ENCODE results near the gene SELPLG.
A peak's percentile ranks its signal among the peaks of the same experiment; 100 is the strongest.
"Not testable (repeated sequence)": the region's sequence is repeated elsewhere in the genome, so short reads cannot be mapped to it uniquely, and the experiment has no call there.

Gene SELPLG, protein sequence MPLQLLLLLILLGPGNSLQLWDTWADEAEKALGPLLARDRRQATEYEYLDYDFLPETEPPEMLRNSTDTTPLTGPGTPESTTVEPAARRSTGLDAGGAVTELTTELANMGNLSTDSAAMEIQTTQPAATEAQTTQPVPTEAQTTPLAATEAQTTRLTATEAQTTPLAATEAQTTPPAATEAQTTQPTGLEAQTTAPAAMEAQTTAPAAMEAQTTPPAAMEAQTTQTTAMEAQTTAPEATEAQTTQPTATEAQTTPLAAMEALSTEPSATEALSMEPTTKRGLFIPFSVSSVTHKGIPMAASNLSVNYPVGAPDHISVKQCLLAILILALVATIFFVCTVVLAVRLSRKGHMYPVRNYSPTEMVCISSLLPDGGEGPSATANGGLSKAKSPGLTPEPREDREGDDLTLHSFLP

DNA sequence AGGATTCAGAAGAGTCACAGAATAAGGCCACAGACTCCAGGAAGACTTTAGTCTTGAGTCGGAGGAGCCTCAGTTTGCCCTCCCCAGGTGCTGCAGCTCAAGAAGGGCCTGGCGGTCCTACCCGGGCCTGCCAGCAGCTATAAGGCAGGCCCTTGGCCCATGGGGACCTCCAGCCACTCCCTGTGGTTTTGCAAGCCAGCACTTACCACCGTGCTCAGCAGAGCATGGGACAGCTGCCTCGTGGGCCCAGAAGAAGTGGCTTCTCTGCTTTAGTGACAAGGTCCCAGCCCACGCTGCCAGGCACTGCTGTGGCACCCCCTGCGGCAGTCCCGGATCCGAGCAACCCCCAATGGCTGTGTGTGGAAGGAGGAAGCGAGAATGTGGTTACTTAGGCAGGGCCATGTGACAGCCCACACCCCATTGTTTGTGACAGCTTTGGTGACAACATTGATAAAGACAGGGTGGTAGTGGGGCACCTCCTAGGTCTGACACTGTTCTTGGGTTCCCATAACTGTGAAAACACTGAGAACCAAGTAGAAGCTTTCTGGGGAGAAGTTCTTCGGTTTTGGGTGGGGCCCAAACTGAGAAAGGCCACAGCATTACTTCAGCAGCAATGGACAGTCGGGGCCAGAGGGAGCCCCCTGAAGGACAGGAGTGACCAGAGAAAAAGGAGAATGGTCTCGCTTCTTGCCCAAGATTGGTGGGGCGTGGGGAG lies at the start of gene SELPLG:
Gene SELPLG, minus strand, starts transcription at position 361 of the 715 bp plus-strand sequence. CDS start 9,587 bp downstream, outside the sequence.
- peak; percentile 57 for DNase-seq (ENCODE audit: low spot score)

DNA sequence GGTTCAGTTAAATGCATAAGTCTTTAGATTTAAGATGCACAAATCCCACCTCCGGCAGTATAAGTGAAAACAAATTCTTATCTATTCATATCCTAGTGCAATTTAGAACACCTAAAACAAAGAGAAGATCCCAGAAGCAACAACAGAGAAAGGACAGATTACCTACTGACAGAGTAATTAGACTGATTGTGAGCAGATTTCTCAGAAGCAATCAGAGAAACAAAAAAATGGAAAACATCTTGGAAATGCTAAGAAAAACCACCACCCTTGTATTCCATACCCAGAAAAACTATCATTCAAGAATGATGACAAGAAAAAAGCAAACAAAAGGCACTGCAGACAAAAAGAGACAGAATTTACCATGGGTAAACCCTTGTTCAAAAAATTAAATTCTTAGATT lies 47.6 kb upstream of the SELPLG start:
- DNase-seq (ENCODE audit: low spot score), result no peak

DNA sequence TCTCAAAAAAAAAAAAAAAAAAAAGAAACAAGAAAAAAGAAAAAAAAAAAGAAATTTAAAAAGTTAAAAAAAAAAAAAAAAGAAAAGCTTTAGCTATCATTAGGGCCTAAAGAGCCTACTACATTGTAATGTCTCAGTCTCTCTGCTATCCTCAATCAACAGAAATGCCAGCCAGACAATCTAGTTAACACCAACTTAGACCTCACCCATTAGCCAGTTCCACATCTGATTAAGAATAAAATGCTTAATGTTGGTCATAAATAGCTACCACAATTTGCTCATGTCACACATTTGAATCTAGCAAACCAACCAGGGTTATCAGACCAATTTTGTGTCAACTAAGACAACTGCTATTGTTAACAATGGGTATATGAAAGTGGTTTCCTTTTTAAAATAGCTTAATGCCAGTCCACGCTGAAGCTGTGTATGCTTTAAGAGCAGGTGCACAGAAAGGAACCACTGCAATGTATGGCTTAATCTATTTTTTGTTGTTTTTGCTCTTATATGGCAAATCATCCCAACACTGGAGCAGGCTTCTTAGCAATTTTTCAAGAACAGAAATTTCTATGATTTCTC lies 45.5 kb upstream of the SELPLG start:
- no peak for DNase-seq (ENCODE audit: low spot score)

DNA sequence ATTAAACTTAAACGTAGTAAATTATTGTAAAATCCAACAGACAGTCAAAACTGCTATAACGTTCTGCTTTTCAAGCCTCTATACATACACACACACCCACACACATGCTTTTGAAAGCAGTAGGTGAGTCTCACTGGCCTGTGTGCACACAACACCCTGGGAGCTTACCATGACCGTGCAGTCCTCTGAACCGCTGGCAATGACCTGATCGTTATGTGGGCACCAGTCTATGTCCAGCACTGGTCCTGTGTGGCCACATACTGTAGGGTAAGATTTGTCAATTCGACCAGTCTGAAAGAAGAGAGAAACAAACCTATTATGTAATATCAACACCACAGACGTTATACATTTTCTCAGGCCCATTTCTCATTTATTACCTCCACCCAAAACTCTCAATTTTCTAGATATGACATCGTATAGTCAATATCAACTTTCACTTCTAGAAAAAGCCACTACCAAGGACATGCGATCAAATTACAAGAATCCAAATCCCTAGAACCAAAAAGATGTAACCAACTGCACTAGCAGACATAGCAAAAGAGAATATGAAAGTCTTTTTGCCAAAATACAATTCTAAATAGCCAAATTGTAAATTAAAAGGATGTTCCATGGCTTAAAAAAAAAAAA lies 44.5 kb upstream of the SELPLG start:
- no peak for DNase-seq (ENCODE audit: low spot score)

DNA sequence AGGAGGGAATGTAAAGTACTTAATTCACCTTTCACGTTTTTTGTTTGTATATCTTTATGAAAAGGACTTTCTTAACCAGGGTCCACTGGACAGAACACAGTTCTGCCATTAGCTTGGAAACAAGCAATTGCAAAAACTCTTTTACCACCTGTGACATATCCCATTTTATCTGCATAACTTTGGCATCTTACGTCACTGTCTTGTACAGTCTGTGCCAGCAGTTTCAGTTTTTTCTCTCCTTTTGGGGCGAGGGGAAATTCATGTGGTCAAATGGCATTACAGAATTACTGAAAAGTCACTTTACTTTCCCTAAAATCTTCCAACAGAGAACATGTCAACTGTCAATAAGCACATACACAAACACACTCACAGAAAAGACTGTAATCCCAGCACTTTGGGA lies 43.7 kb upstream of the SELPLG start:
- DNase-seq (ENCODE audit: low spot score), result no peak

DNA sequence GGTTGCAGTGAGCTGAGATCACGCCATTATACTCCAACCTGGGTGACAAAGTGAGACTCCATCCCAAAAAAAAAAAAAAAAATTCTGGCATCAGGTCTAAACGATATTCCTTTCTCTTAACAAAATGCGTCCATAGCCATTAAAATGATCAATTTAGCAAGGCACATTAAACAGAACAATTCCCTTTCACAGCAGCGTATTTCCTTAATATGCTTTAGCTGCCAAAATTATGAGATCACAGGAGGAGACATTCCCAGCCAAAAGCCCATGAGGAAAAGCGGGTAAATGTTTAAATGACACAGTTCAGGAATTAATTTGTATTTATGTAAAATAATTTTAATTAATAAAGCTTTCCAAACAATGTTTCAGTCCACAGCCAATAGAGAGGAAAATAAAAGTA lies 43.0 kb upstream of the SELPLG start:
- no peak for DNase-seq (ENCODE audit: low spot score)

DNA sequence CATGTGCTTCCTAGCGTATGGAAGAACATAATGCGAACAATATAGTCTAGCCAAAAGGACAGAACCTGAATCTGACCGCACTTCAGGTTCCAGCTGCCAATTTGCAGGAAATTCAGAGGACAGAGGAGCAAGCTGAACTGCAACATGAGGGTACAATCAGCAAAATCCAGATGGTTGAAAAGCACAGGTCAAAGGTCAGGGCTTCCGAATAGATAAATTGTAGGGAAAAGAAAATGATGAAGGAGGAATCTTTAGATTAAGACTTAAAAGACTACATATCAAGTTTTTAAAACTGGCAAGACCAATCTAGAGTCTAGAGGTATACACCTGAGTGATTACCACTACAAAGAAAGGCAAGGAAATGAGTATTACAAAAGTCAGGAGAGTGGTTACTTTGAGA lies 42.1 kb upstream of the SELPLG start:
- no peak for DNase-seq (ENCODE audit: low spot score)

DNA sequence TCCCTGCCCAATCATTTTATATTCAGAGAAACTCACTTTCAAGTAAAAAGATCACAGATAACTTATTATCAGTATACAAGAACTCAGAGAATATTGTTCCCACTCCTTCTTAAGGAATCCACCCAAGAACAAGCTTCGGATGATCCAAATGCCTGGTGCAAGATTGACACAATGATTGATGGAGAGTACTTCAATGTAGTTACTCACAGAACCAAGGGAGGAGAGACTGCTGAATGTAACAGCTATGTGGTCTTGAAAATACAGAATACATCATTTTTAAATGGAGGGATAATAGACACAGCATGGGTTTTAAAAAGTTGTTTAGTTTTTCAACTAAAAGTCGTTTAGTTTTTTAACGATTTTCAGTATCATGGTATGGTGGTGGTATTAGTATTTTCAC lies 38.4 kb upstream of the SELPLG start:
- no peak for DNase-seq (ENCODE audit: low spot score)

DNA sequence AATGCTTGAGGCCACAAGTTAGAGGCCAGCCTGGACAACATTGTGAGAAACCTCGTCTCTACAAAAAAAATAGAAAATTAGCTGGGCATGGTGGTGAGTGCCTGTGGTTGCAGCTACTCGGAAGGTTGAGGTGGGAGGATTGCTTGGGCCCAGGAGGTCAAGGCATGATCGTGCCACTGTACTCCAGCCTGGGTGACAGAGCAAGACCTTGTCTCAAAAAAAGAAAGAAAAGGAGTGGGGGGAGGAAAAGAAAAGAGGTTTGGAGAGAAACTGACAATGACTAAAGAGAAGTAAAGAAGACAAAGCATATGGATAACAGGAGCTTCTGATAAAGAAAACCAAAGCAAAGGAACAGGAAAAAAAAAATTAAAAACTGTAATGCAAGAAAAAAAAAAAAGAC lies 37.4 kb upstream of the SELPLG start:
- DNase-seq (ENCODE audit: low spot score), result no peak

DNA sequence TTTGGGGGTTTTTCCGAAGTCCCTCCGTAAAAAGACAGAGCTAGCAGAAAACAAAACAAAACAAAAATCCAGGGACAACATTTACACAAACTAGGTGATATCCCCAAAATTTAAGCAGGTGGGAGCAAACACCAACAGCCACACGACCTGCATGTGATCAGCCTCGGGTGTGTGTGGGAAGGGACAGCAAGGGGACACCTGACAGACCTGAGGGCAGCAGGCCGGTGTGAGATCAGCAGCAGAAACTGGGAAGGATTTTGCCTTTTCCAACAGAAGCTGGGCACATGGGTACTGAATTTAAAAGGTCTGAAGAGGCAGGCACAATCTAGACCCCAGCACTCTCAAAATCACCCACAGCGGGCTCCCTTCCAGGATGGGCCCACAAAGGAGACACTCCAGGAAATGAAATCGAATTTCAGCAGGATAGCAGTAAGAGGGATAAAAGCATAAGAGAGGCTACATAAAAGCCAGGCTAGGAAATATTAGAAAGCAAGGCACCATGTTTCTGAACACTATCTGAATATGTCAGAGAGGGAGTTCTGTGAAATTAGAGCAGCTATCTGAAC lies 36.5 kb upstream of the SELPLG start:
- no peak for DNase-seq (ENCODE audit: low spot score)

DNA sequence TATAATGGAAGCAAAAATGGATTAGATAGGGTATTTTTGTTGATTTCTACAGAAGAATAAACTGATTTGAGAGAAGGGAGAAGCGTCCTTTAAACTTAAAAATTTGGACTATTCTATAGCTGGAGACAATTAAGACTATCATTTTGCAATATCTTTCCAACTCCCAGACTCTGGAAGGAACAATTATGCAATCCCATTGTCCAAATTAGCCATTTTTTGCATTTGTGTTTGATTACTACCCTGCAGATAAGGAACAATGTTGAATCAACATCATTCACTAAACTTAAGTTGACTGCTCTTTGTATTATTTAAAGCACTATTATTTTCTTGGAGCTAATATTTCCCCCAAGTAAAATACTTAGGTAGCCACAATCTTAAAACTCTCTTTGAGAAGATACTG lies 34.8 kb upstream of the SELPLG start:
- DNase-seq (ENCODE audit: low spot score), result no peak

DNA sequence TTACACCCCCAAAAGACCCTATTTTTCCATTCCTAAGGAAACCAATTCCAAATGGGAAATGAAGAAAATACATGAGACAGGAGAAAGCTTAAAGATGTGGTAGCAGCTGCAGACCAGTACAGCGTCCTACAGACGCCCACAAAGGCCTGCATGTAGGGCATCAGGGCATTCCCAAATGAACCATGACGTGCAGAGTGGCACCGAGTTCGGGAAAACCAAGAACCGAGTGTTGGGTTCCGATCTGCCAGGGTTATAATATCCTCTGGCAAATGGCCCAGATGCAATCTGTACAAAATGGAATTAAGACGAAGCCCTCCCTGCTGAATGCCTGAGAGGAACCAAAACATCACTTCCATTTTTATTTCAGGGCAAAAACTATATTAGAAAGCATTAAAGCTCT lies 34.4 kb upstream of the SELPLG start:
- no peak for DNase-seq (ENCODE audit: low spot score)

DNA sequence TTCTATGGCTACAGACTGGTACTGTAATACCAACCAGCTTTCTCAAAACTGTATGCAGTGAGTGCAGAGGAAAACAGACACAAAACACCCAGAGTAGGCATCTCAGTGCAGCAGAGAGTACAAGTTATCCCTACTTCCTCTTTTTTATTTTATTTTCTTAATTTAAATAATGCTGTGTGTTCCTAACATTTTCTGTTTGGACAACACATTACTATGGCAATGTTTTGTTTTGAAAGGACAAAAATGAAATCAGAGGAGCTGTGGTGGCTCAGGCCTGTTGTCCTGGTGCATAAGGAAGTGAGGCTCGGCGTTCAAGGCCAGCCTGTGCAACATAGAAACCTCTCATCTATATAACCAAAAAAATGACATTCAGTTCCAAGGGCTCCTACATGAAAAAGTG lies 33.7 kb upstream of the SELPLG start:
- DNase-seq (ENCODE audit: low spot score), result no peak

DNA sequence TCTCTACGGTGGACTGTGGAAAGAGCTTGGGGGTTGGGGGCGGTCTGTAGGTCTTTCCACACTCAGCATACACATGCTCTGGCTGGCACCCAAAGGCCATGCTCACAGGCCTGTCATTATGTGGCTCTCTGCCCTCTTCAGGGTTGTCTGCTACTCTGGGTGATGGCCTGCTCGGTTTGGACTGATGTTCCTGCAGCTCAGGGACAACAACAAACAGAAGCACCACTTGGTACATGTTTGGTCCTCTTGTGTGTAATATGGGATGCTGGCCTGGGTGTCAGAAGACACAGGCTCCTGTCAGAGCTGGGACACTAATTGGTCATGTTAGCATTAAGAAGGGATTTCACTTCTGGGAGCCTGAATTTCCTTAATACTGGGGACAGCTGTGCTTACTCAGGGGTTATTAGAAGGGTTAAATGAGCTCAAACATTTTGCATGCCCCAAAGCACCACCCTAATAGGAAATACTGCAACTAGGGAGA lies 32.7 kb upstream of the SELPLG start:
- DNase-seq (ENCODE audit: low spot score), result no peak

DNA sequence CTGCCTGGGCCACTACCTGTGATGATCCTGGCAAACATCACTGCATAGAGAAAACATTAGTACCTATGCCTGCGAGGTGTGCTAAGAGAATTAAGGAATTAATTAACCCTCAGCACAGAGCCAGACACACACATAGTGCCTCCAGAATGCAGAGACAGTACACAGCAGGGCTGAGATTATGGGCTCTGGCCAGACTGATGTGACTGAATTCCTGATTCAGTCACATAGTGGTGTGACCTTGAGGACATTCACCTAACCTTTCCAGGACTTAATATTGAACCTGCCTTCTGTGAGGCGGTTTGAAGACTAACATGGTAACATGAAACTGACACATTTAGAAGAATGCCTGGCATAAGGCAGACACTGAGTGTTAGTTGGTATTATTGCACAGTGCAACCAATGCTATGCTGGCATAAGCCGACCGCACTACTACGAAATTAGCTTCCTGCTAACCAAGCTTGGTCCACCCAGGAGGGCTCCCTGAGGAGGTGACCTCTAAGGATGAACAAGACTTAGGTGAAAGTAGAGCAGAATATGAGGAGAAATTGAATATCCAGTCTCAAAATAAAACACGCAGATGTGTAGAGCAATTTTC lies 32.0 kb upstream of the SELPLG start:
- DNase-seq (ENCODE audit: low spot score), result no peak

DNA sequence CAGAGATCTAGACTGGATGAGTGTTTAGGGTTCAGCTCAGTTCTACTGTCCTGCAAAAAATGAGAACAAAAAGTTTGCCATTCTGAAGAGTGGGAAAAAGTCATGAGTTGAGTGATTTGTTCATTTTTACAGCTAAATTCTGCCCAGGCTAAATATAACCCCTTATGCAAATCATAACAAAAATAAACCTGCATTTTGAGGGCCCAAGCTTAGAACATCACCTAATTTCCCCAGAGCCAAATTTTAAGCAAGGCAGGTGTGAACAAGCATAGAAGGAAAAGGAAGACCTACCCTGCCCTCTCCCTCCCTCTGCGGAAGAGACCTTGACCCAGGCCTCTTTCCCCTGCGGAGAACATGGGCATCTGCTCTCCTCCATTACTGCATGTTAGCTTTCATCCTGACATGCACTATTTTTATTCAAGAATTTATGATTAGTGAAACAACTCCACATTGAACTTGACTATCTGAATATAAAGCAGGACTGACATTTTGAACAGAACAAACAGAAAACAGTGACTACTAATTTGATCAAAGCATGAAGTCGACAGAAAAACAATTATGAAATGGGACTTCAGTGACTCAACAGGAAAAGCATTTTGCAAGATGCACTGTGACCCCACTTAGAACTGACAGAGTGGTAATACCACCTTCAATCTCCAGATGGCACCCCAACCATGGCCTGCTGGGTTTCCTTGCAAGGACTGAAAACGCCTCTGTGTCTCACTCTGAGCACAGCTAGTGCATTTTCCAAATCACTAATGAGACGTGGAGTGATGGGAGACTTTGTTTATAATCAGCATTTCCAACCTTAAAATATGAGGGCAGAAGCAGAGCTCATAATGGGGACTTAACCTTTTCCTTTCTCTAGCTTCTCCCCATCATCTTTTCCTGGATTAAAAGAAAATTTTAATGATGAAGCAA lies 30.9 kb upstream of the SELPLG start:
- peak; percentile 91 for DNase-seq (ENCODE audit: low spot score)

DNA sequence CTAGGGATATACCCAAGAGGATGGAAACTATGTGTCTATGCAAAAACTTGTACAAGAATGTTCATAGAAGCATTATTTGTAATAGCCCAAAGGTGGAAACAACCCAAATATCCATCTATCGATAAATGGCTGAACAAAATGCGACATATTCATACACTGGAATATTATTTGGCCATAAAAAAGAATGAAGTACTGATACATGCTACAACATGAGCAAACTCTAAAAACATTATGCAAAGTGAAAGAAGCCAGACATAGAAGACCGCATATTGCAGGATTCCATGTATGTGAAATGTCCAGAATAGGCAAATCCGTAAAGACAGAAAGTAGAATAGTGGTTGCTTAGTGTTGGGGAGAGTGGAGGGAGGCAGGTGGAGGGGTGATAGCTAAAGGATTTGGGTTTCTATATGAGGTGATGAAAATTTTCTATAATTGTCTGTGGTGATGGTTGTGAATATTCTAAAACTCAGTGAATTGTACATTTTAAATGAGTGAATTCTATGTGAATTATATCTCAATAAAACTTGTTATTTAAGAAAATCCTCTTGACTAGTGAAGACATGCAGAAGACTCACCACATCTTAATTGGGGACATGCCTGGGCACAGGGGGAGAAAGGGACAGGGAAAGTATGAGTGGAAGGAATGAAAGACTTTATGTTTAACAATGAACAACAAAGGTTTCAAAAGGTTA lies 29.8 kb upstream of the SELPLG start:
- no peak for DNase-seq (ENCODE audit: low spot score)

DNA sequence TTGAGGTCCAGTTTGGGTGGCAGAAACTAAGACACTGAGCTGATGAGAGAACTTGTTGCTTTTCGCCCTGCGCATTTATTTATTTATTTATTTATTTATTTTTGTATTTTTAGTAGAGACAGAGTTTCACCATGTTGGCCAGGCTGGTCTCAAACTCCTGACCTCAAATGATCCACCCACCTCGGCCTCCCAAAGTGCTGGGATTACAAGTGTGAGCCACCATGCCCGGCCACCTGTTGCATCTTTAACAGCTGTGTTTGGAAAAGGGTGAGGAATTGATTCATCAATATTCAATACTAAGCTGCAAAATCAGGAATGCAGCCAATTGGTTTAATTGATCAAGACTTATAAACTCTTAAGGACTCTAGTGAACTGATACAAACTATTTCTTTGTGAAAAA lies 24.4 kb upstream of the SELPLG start:
- not testable (repeated sequence) for DNase-seq (ENCODE audit: low spot score)

DNA sequence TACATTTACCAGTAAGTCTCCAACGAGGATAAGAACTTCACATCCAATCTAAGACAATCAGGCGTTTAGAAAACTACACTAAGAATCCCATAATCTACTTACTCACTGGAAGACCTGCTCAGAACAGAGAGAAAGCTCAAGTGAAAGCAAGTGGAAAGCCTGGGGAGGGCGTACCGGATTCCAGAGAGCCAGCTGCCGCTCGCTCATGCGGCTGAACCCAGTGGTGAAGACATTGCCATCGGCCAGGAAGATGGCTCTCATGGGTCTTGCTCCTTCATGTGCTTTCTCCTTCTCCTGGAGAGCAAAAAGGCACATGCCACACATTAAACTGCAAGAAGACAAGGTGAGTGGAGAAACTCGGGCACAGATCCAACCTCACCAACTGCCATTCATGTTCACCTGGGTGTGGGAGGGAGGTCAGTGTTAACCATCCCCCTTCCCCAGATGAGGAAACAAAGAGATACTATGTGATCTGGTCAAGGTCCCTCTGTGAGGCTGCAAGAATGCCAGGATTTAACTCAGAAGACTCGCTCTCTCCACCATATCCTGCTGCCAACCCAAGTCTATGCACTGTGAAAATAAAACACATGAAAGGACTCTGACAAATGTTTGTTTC lies 23.5 kb upstream of the SELPLG start:
- no peak for DNase-seq (ENCODE audit: low spot score)

DNA sequence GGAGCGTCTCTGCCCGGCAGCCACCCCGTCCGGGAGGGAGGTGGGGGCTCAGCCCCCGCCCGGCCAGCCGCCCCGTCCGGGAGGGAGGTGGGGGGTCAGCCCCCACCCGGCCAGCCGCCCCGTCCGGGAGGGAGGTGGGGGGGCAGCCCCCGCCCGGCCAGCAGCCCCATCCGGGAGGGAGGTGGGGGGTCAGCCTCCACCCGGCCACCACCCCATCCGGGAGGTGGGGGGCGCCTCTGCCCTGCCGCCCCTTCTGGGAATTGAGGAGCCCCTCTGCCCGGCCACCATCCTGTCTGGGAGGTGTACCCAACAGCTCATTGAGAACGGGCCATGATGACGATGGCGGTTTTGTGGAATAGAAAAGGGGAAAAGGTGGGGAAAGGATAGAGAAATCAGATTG lies 22.6 kb upstream of the SELPLG start:
- DNase-seq (ENCODE audit: low spot score), result not testable (repeated sequence)
